ENCODE results near the gene CEP135. TPM values are rescaled to one million over a fixed set of nuclear protein-coding genes. Genes with fewer than 3 reads are reported as not detected.

CEP135 gene
- total and polyA plus RNA-seq, 2 donors (not counting 1 experiment from before 2014, with no cell fraction given) = 6.4 to 41.0 TPM

- DNase-seq (no peak), ATAC-seq (ENCODE audit: low read depth) (no peak)
- H3K9ac ChIP-seq (ENCODE audit: low read length) = no peak overlapping the region
- no CpG with 5 or more reads among the region's 3 CpGs for WGBS (ENCODE audit: insufficient coverage)
- H2AFZ ChIP-seq (ENCODE audit: insufficient read depth, low read depth, low read length, poor library complexity, severe bottlenecking) = no peak overlapping the region
- no peaks in the 10 kb centered on the region for H3K4me1 ChIP-seq (ENCODE audit: control insufficient read depth in 2 of 2, insufficient read depth in 2 of 2, low read length in 2 of 2)
- no peak overlapping the region for H3K4me2 ChIP-seq (replicated peaks; ENCODE audit: low read depth, low read length, poor library complexity, severe bottlenecking)
- Mint-ChIP-seq H3K4me3 (no peak overlapping the region), H3K4me1 (peaks cover 10% of the 10 kb centered on the region), H3K27me3 (no peaks in the 10 kb centered on the region), H3K27ac (no peak overlapping the region), H3K9me3 (ENCODE audit: insufficient read depth) (no peaks in the 10 kb centered on the region)
- H3K36me3 ChIP-seq (replicated peaks in 1 of 2; ENCODE audit: control extremely low read depth in 1 of 2, control insufficient read depth in 1 of 2, extremely low read depth in 1 of 2, insufficient read depth in 2 of 2, low read length in 1 of 2) = peaks cover 23 to 32% of the 10 kb centered on the region in 2 experiments
- H3K27ac ChIP-seq (ENCODE audit: low read length in 2 of 2) = no peak overlapping the region
- no peaks in the 10 kb centered on the region for H3K9me3 ChIP-seq (ENCODE audit: control extremely low read depth in 1 of 3, control insufficient read depth in 2 of 3, insufficient read depth in 1 of 3, low read length in 2 of 3)
- POLR2A ChIA-PET = no interaction called here
- no peaks in the 10 kb centered on the region for H4K20me1 ChIP-seq (ENCODE audit: control insufficient read depth, insufficient read depth, low read length, poor library complexity, severe bottlenecking)
- no peak overlapping the region for H3K4me3 ChIP-seq (ENCODE audit: control extremely low read depth in 1 of 5, extremely low read depth in 1 of 5, insufficient read depth in 1 of 5, low read depth in 2 of 5, low read length in 4 of 5)
- H3K27me3 ChIP-seq (replicated peaks in 1 of 4; ENCODE audit: control extremely low read depth in 1 of 4, control insufficient read depth in 3 of 4, insufficient read depth in 4 of 4, low read length in 3 of 4) = no peaks in the 10 kb centered on the region
- TF ChIP-seq EZH2 (IDR thresholded peaks at IDR 0.05; ENCODE audit: borderline replicate concordance, insufficient read depth, low read depth, low read length, poor library complexity, severe bottlenecking) (no peak), CTCF (IDR thresholded peaks at IDR 0.05) (no peak)
- intact Hi-C loops (cut with micrococcal nuclease) = no loop called here
- CTCF ChIA-PET = no interaction called here
- no peaks in the 10 kb centered on the region for H3K79me2 ChIP-seq (ENCODE audit: control insufficient read depth, insufficient read depth, low read length)
Observed at GRCh38 chr4:55980725-55981124, 32.0 kb downstream of the CEP135 start.

- Histone ChIP-seq H3K4me2 (replicated peaks; ENCODE audit: low read depth, low read length, poor library complexity, severe bottlenecking) (no peak overlapping the region), H3K79me2 (ENCODE audit: control insufficient read depth, insufficient read depth, low read length) (no peaks in the 10 kb centered on the region), H3K4me3 (ENCODE audit: control extremely low read depth in 1 of 5, extremely low read depth in 1 of 5, insufficient read depth in 1 of 5, low read depth in 2 of 5, low read length in 4 of 5) (no peak overlapping the region), H3K27me3 (replicated peaks in 1 of 4; ENCODE audit: control extremely low read depth in 1 of 4, control insufficient read depth in 3 of 4, insufficient read depth in 4 of 4, low read length in 3 of 4) (no peaks in the 10 kb centered on the region), H3K4me1 (ENCODE audit: control insufficient read depth in 2 of 2, insufficient read depth in 2 of 2, low read length in 2 of 2) (no peaks in the 10 kb centered on the region), H3K9ac (ENCODE audit: low read length) (no peak overlapping the region), H3K36me3 (replicated peaks in 1 of 2; ENCODE audit: control extremely low read depth in 1 of 2, control insufficient read depth in 1 of 2, extremely low read depth in 1 of 2, insufficient read depth in 2 of 2, low read length in 1 of 2) (peaks cover 23 to 47% of the 10 kb centered on the region in 2 experiments), H4K20me1 (ENCODE audit: control insufficient read depth, insufficient read depth, low read length, poor library complexity, severe bottlenecking) (no peaks in the 10 kb centered on the region), H3K27ac (ENCODE audit: low read length in 2 of 2) (no peak overlapping the region), H2AFZ (ENCODE audit: insufficient read depth, low read depth, low read length, poor library complexity, severe bottlenecking) (no peak overlapping the region), H3K9me3 (ENCODE audit: control extremely low read depth in 1 of 3, control insufficient read depth in 2 of 3, insufficient read depth in 1 of 3, low read length in 2 of 3) (no peaks in the 10 kb centered on the region)
- DNase-seq (no peak), ATAC-seq (ENCODE audit: low read depth) (no peak)
- H3K4me1 Mint-ChIP-seq = peaks cover 10% of the 10 kb centered on the region
- no peak overlapping the region for H3K27ac Mint-ChIP-seq
- POLR2A ChIA-PET = no interaction called here
- no peak for TF ChIP-seq EZH2 (IDR thresholded peaks at IDR 0.05; ENCODE audit: borderline replicate concordance, insufficient read depth, low read depth, low read length, poor library complexity, severe bottlenecking)
- no peak for TF ChIP-seq CTCF (IDR thresholded peaks at IDR 0.05)
- CTCF ChIA-PET = no interaction called here
- H3K27me3 Mint-ChIP-seq = no peaks in the 10 kb centered on the region
- no peaks in the 10 kb centered on the region for H3K9me3 Mint-ChIP-seq (ENCODE audit: insufficient read depth)
- H3K4me3 Mint-ChIP-seq = no peak overlapping the region
- intact Hi-C loops (cut with micrococcal nuclease) = no loop called here
Observed at GRCh38 chr4:55982976-55983375, 34.2 kb downstream of the CEP135 start.
